ENCODE data around the gene SP9.

The SP9 gene

GRCh38 chr2:174334781-174335251, at the start of gene SP9:
TSS of gene SP9 (plus strand) at chr2:174334954. CDS start at chr2:174335093, 139 bp downstream.
- peaks cover 97% of the 10 kb centered on the region for H3K27me3 ChIP-seq (ENCODE audit: insufficient read depth, low read length)
- H3K36me3 ChIP-seq (ENCODE audit: insufficient read depth, low read length), result no peaks in the 10 kb centered on the region
- no peaks in the 10 kb centered on the region for H3K4me1 ChIP-seq (ENCODE audit: control insufficient read depth, insufficient read depth, low read length, unreplicated experiment)
- H3K4me3 ChIP-seq (ENCODE audit: low read depth, low read length), result peak within 1 kb of the TSS; percentile 71
- H3K27ac ChIP-seq (ENCODE audit: low read depth, low read length), result no peak within 1 kb of the TSS
- H2AFZ ChIP-seq (ENCODE audit: low read length, unreplicated experiment), result peak within 1 kb of the TSS; percentile 51
- H3K79me2 ChIP-seq (ENCODE audit: control insufficient read depth, insufficient read depth, low read length, unreplicated experiment), result no peaks in the 10 kb centered on the region

- Histone ChIP-seq H3K36me3 (ENCODE audit: insufficient read depth, low read length) (no peaks in the 10 kb centered on the region), H3K27ac (ENCODE audit: low read depth, low read length) (no peak overlapping the region), H3K4me3 (ENCODE audit: low read depth, low read length) (no peak overlapping the region), H3K27me3 (ENCODE audit: insufficient read depth, low read length) (peaks cover 46% of the 10 kb centered on the region), H2AFZ (ENCODE audit: low read length, unreplicated experiment) (no peak overlapping the region), H3K4me1 (ENCODE audit: control insufficient read depth, insufficient read depth, low read length, unreplicated experiment) (no peaks in the 10 kb centered on the region), H3K79me2 (ENCODE audit: control insufficient read depth, insufficient read depth, low read length, unreplicated experiment) (no peaks in the 10 kb centered on the region)
These were observed 48.6 kb upstream of the SP9 start for GRCh38 chr2:174286172-174286571.

GRCh38 chr2:174292908-174293307, 41.8 kb upstream of the SP9 start:
- Histone ChIP-seq H3K36me3 (ENCODE audit: insufficient read depth, low read length) (no peaks in the 10 kb centered on the region), H3K27ac (ENCODE audit: low read depth, low read length) (no peak overlapping the region), H2AFZ (ENCODE audit: low read length, unreplicated experiment) (no peak overlapping the region), H3K27me3 (ENCODE audit: insufficient read depth, low read length) (peaks cover 29% of the 10 kb centered on the region; the same call in 1 of the 2 replicates), H3K4me1 (ENCODE audit: control insufficient read depth, insufficient read depth, low read length, unreplicated experiment) (no peaks in the 10 kb centered on the region), H3K79me2 (ENCODE audit: control insufficient read depth, insufficient read depth, low read length, unreplicated experiment) (no peaks in the 10 kb centered on the region), H3K4me3 (ENCODE audit: low read depth, low read length) (no peak overlapping the region)

GRCh38 chr2:174300114-174300513, 34.6 kb upstream of the SP9 start:
- no peaks in the 10 kb centered on the region for H3K36me3 ChIP-seq (ENCODE audit: insufficient read depth, low read length)

GRCh38 chr2:174312581-174313234, 22.0 kb upstream of the SP9 start:
- peaks cover 71% of the 10 kb centered on the region for H3K27me3 ChIP-seq (ENCODE audit: insufficient read depth, low read length)
- no peaks in the 10 kb centered on the region for H3K79me2 ChIP-seq (ENCODE audit: control insufficient read depth, insufficient read depth, low read length, unreplicated experiment)
- H3K27ac ChIP-seq (ENCODE audit: low read depth, low read length), result no peak overlapping the region
- no peak overlapping the region for H2AFZ ChIP-seq (ENCODE audit: low read length, unreplicated experiment)
- no peaks in the 10 kb centered on the region for H3K36me3 ChIP-seq (ENCODE audit: insufficient read depth, low read length)
- H3K4me3 ChIP-seq (ENCODE audit: low read depth, low read length), result no peak overlapping the region
- no peaks in the 10 kb centered on the region for H3K4me1 ChIP-seq (ENCODE audit: control insufficient read depth, insufficient read depth, low read length, unreplicated experiment)

More at GRCh38 chr2:174300114-174300513, 34.6 kb upstream of the SP9 start:
- Histone ChIP-seq H3K27me3 (ENCODE audit: insufficient read depth, low read length) (peaks cover 46% of the 10 kb centered on the region), H3K4me3 (ENCODE audit: low read depth, low read length) (no peak overlapping the region), H2AFZ (ENCODE audit: low read length, unreplicated experiment) (no peak overlapping the region), H3K4me1 (ENCODE audit: control insufficient read depth, insufficient read depth, low read length, unreplicated experiment) (no peaks in the 10 kb centered on the region), H3K79me2 (ENCODE audit: control insufficient read depth, insufficient read depth, low read length, unreplicated experiment) (no peaks in the 10 kb centered on the region), H3K27ac (ENCODE audit: low read depth, low read length) (no peak overlapping the region)

GRCh38 chr2:174322149-174322548, 12.6 kb upstream of the SP9 start:
- no peaks in the 10 kb centered on the region for H3K79me2 ChIP-seq (ENCODE audit: control insufficient read depth, insufficient read depth, low read length, unreplicated experiment)
- no peaks in the 10 kb centered on the region for H3K4me1 ChIP-seq (ENCODE audit: control insufficient read depth, insufficient read depth, low read length, unreplicated experiment)
- H2AFZ ChIP-seq (ENCODE audit: low read length, unreplicated experiment), result no peak overlapping the region
- no peaks in the 10 kb centered on the region for H3K36me3 ChIP-seq (ENCODE audit: insufficient read depth, low read length)
- no peak overlapping the region for H3K27ac ChIP-seq (ENCODE audit: low read depth, low read length)
- no peak overlapping the region for H3K4me3 ChIP-seq (ENCODE audit: low read depth, low read length)
- H3K27me3 ChIP-seq (ENCODE audit: insufficient read depth, low read length), result peaks cover 44% of the 10 kb centered on the region

GRCh38 chr2:174322746-174323145, 12.0 kb upstream of the SP9 start:
- H3K4me1 ChIP-seq (ENCODE audit: control insufficient read depth, insufficient read depth, low read length, unreplicated experiment), result no peaks in the 10 kb centered on the region
- H3K79me2 ChIP-seq (ENCODE audit: control insufficient read depth, insufficient read depth, low read length, unreplicated experiment), result no peaks in the 10 kb centered on the region
- no peaks in the 10 kb centered on the region for H3K36me3 ChIP-seq (ENCODE audit: insufficient read depth, low read length)
- no peak overlapping the region for H3K27ac ChIP-seq (ENCODE audit: low read depth, low read length)
- no peak overlapping the region for H3K4me3 ChIP-seq (ENCODE audit: low read depth, low read length)
- H3K27me3 ChIP-seq (ENCODE audit: insufficient read depth, low read length), result peaks cover 47% of the 10 kb centered on the region
- no peak overlapping the region for H2AFZ ChIP-seq (ENCODE audit: low read length, unreplicated experiment)

- Histone ChIP-seq H3K4me3 (ENCODE audit: low read depth, low read length) (no peak overlapping the region), H3K27ac (ENCODE audit: low read depth, low read length) (no peak overlapping the region), H3K27me3 (ENCODE audit: insufficient read depth, low read length) (peaks cover 54% of the 10 kb centered on the region), H3K4me1 (ENCODE audit: control insufficient read depth, insufficient read depth, low read length, unreplicated experiment) (no peaks in the 10 kb centered on the region), H3K36me3 (ENCODE audit: insufficient read depth, low read length) (no peaks in the 10 kb centered on the region), H2AFZ (ENCODE audit: low read length, unreplicated experiment) (no peak overlapping the region), H3K79me2 (ENCODE audit: control insufficient read depth, insufficient read depth, low read length, unreplicated experiment) (no peaks in the 10 kb centered on the region)
These were observed 10.2 kb upstream of the SP9 start for GRCh38 chr2:174324530-174324929.

GRCh38 chr2:174325373-174326160, 9.2 kb upstream of the SP9 start:
- no peak overlapping the region for H2AFZ ChIP-seq (ENCODE audit: low read length, unreplicated experiment)

GRCh38 chr2:174326161-174327020, 8.4 kb upstream of the SP9 start:
- H2AFZ ChIP-seq (ENCODE audit: low read length, unreplicated experiment), result peak overlapping the region; percentile 85
- no peaks in the 10 kb centered on the region for H3K4me1 ChIP-seq (ENCODE audit: control insufficient read depth, insufficient read depth, low read length, unreplicated experiment)
- peaks cover 59% of the 10 kb centered on the region for H3K27me3 ChIP-seq (ENCODE audit: insufficient read depth, low read length)
- H3K36me3 ChIP-seq (ENCODE audit: insufficient read depth, low read length), result no peaks in the 10 kb centered on the region
- peak overlapping the region; percentile 76 for H3K4me3 ChIP-seq (ENCODE audit: low read depth, low read length)
- no peaks in the 10 kb centered on the region for H3K79me2 ChIP-seq (ENCODE audit: control insufficient read depth, insufficient read depth, low read length, unreplicated experiment)
- H3K27ac ChIP-seq (ENCODE audit: low read depth, low read length), result no peak overlapping the region

More at GRCh38 chr2:174325373-174326160, 9.2 kb upstream of the SP9 start:
- Histone ChIP-seq H3K27ac (ENCODE audit: low read depth, low read length) (no peak overlapping the region), H3K36me3 (ENCODE audit: insufficient read depth, low read length) (no peaks in the 10 kb centered on the region), H3K79me2 (ENCODE audit: control insufficient read depth, insufficient read depth, low read length, unreplicated experiment) (no peaks in the 10 kb centered on the region), H3K4me1 (ENCODE audit: control insufficient read depth, insufficient read depth, low read length, unreplicated experiment) (no peaks in the 10 kb centered on the region), H3K27me3 (ENCODE audit: insufficient read depth, low read length) (peaks cover 55% of the 10 kb centered on the region), H3K4me3 (ENCODE audit: low read depth, low read length) (peak overlapping the region; percentile 76)

Measured in ACC112 (cell line).